GM23338 (cell line): Measurements from ENCODE around the gene PRSS57.

Experiments
- CREB1 ChIP-seq: fragments of 250-450 bp; sonication (Bioruptor Pico); IDR thresholded peaks from 2 replicates; pipeline ENCODE4 v1.5.0; 2020; ENCODE audit warnings: low read depth, mild to moderate bottlenecking, moderate library complexity
- EZH2 ChIP-seq: fragments of 200-600 bp; sonication (generic); IDR thresholded peaks from one replicate; pipeline ENCODE4 v1.8.0; 2017; ENCODE audit warnings: antibody characterized with exemption, mild to moderate bottlenecking, low read depth; ENCODE audit not compliant: unreplicated experiment
- EZH2phosphoT487 ChIP-seq: fragments of 200-600 bp; sonication (generic); IDR thresholded peaks from one replicate; pipeline ENCODE4 v1.8.1; 2018; ENCODE audit warnings: antibody characterized with exemption; ENCODE audit not compliant: unreplicated experiment
- POLR2AphosphoS5 ChIP-seq: IDR thresholded peaks from 2 replicates; pipeline ENCODE4 v1.6.1; 2016; ENCODE audit warnings: antibody characterized with exemption, low read depth
- TF ChIP-seq, protein P1 (sequence below): IDR thresholded peaks from one replicate; pipeline ENCODE4 v1.6.1; 2018; ENCODE audit warnings: antibody characterized with exemption; ENCODE audit not compliant: unreplicated experiment
- TF ChIP-seq, protein P2 (sequence below), 2 experiments: fragments of 200-600 bp in 1 of 2; sonication (generic) in 1 of 2; conservative IDR thresholded peaks; 2 replicates each; pipeline versions ENCODE4 v1.5.1 to v1.6.1; 2016 to 2017; ENCODE audit warnings: antibody characterized with exemption in 2 of 2, low read depth in 2 of 2, mild to moderate bottlenecking in 2 of 2, moderate library complexity in 1 of 2

- no peak for TF ChIP-seq POLR2AphosphoS5
- TF ChIP-seq EZH2 = no peak
- TF ChIP-seq, protein P1, sequence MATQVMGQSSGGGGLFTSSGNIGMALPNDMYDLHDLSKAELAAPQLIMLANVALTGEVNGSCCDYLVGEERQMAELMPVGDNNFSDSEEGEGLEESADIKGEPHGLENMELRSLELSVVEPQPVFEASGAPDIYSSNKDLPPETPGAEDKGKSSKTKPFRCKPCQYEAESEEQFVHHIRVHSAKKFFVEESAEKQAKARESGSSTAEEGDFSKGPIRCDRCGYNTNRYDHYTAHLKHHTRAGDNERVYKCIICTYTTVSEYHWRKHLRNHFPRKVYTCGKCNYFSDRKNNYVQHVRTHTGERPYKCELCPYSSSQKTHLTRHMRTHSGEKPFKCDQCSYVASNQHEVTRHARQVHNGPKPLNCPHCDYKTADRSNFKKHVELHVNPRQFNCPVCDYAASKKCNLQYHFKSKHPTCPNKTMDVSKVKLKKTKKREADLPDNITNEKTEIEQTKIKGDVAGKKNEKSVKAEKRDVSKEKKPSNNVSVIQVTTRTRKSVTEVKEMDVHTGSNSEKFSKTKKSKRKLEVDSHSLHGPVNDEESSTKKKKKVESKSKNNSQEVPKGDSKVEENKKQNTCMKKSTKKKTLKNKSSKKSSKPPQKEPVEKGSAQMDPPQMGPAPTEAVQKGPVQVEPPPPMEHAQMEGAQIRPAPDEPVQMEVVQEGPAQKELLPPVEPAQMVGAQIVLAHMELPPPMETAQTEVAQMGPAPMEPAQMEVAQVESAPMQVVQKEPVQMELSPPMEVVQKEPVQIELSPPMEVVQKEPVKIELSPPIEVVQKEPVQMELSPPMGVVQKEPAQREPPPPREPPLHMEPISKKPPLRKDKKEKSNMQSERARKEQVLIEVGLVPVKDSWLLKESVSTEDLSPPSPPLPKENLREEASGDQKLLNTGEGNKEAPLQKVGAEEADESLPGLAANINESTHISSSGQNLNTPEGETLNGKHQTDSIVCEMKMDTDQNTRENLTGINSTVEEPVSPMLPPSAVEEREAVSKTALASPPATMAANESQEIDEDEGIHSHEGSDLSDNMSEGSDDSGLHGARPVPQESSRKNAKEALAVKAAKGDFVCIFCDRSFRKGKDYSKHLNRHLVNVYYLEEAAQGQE = no peak
- TF ChIP-seq, protein P2, sequence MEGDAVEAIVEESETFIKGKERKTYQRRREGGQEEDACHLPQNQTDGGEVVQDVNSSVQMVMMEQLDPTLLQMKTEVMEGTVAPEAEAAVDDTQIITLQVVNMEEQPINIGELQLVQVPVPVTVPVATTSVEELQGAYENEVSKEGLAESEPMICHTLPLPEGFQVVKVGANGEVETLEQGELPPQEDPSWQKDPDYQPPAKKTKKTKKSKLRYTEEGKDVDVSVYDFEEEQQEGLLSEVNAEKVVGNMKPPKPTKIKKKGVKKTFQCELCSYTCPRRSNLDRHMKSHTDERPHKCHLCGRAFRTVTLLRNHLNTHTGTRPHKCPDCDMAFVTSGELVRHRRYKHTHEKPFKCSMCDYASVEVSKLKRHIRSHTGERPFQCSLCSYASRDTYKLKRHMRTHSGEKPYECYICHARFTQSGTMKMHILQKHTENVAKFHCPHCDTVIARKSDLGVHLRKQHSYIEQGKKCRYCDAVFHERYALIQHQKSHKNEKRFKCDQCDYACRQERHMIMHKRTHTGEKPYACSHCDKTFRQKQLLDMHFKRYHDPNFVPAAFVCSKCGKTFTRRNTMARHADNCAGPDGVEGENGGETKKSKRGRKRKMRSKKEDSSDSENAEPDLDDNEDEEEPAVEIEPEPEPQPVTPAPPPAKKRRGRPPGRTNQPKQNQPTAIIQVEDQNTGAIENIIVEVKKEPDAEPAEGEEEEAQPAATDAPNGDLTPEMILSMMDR (conservative IDR thresholded peaks at IDR 0.05; ENCODE audit: low read depth in 2 of 2) = peak; percentile 6 to 48; a peak in 2 of 4 replicates
- no peak for TF ChIP-seq CREB1 (CRISPR knock-in tag)
- no peak for TF ChIP-seq EZH2phosphoT487
These were observed 24.6 kb downstream of the PRSS57 start for GRCh38 chr19:670609-671075.
